Activated CD4-positive, CD25-positive, alpha-beta regulatory T cell treated with anti-CD3 and anti-CD28 coated beads, Interleukin-2, amount 50 U/mL, for 16 hours (primary cell): ENCODE results near the gene MPZL3.
"Not testable (repeated sequence)": the region's sequence is repeated elsewhere in the genome, so short reads cannot be mapped to it uniquely, and the experiment has no call there.

Experiments used
- DNase-seq: peaks from one replicate; pipeline ENCODE4 v3.0.0-alpha.2; 2020; ENCODE audit warnings: low read depth, low spot score

MPZL3 gene

GRCh38 chr11:118184784-118185579, 67.2 kb downstream of the MPZL3 start:
- no peak for DNase-seq

- DNase-seq: not testable (repeated sequence)
These were observed 68.5 kb downstream of the MPZL3 start for GRCh38 chr11:118183691-118184090.

- DNase-seq: no peak
These were observed 71.9 kb downstream of the MPZL3 start for GRCh38 chr11:118180300-118180703.

GRCh38 chr11:118176778-118177134, 75.4 kb downstream of the MPZL3 start:
- no peak for DNase-seq
